ENCODE results near the gene GSN.
A peak's percentile ranks its signal among the peaks of the same experiment; 100 is the strongest.

Gene GSN

GRCh38 chr9:121322737-121323448, 54.9 kb downstream of the GSN start:
- in situ Hi-C loops (cut with HindIII; ENCODE audit: low sequenced_read_pairs), result no loop called here
- no peak for TF ChIP-seq CTCF (IDR thresholded peaks at IDR 0.05; ENCODE audit: low read depth, low read length, missing control alignments)
- no peak overlapping the region for H3K4me3 ChIP-seq (ENCODE audit: low read depth, low read length)
- no peak for DNase-seq (ENCODE audit: low read depth)

DNA sequence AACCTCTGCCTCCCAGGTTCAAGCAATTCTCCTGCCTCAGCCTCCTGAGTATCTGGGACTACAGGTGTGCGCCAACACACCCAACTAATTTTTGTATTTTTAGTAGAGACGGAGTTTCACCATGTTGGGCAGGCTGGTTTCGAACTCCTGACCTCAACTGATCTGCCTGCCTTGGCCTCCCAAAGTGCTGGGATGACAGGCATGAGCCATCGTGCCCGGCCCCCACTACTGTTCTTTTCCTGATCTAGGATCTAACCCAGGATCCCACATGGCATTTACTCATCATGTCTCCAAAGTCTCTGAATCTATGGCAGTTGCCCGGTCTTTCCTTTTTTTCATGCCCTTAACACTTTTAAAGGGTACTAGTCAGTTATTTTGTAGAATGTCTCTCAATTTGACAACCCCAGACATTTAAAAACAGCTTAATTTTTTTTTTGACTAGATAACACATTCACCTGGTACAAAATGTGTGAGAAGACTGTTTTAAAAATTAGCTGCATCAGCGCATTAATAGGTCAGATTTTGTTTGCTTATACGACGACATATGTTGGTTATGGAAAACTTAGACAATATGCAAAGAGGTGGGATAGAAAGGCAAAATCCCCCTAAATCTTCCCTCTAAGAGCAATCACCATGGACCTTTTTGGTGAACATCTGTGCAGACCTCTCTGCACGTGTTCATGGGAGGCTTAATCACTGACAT, 55.6 kb downstream of the GSN start:
- no peak for DNase-seq (ENCODE audit: low read depth)
- no peak for TF ChIP-seq CTCF (IDR thresholded peaks at IDR 0.05; ENCODE audit: low read depth, low read length, missing control alignments)
- in situ Hi-C loops (cut with HindIII; ENCODE audit: low sequenced_read_pairs), result no loop called here
- no peak overlapping the region for H3K4me3 ChIP-seq (ENCODE audit: low read depth, low read length)

GRCh38 chr9:121324316-121324715, 56.4 kb downstream of the GSN start:
- in situ Hi-C loops (cut with HindIII; ENCODE audit: low sequenced_read_pairs), result no loop called here
- no peak for DNase-seq (ENCODE audit: low read depth)
- no peak for TF ChIP-seq CTCF (IDR thresholded peaks at IDR 0.05; ENCODE audit: low read depth, low read length, missing control alignments)
- H3K4me3 ChIP-seq (ENCODE audit: low read depth, low read length), result no peak overlapping the region

- no peak for TF ChIP-seq CTCF (IDR thresholded peaks at IDR 0.05; ENCODE audit: low read depth, low read length, missing control alignments)
- in situ Hi-C loops (cut with HindIII; ENCODE audit: low sequenced_read_pairs), result no loop called here
Observed at GRCh38 chr9:121324755-121325154, 56.8 kb downstream of the GSN start.

DNA sequence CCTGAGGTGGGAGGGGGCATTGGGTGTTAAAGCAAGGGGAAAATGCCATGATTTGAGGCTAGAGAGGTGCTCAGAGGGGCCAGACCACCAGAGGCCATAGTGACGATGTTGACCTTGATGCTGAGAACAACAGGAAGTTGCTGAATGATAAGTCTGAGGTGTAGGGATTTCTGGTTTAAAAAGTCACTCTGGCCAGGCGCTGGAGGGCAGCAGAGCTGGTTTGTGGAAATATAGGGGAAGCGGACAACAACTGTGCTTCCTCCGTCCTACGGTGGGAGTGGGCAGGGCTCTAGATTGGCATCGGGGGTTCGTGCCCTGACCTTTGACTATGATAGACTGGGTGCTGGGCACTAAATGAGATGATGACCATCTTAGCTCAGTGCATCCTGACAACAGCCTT, 57.4 kb downstream of the GSN start:
- no peak for TF ChIP-seq CTCF (IDR thresholded peaks at IDR 0.05; ENCODE audit: low read depth, low read length, missing control alignments)
- H3K4me3 ChIP-seq (ENCODE audit: low read depth, low read length), result no peak overlapping the region
- DNase-seq (ENCODE audit: low read depth), result no peak
- in situ Hi-C loops (cut with HindIII; ENCODE audit: low sequenced_read_pairs), result no loop called here

More at GRCh38 chr9:121324755-121325154, 56.8 kb downstream of the GSN start:
- no peak for DNase-seq (ENCODE audit: low read depth)
- H3K4me3 ChIP-seq (ENCODE audit: low read depth, low read length), result no peak overlapping the region

DNA sequence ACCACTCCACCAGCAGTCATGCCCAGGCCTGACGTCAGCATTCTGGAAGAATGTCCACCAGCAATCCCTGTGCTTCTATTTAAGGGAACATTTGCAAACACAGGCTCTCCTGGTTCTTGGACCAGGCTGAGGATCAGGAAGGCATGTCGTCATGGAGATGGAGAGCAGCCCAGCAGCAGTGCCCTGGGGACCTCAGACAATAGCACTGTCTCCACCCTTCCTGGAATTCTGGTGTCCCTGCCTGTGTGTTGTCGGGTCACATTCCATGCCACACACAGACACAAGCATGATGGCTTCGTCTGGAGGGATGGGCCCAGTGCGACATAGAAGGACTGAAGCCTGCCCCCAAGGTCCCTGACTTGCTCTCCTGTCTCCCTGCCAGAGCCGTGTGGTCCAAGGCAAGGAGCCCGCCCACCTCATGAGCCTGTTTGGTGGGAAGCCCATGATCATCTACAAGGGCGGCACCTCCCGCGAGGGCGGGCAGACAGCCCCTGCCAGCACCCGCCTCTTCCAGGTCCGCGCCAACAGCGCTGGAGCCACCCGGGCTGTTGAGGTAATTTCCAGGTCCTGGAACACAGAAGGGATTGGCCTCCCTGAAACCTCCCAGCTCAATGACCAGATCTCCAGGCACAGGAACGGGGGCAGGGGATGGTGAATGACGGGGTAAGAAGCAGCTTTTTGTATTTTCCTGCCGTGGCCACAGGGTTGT, 58.3 kb downstream of the GSN start:
- no peak for TF ChIP-seq CTCF (IDR thresholded peaks at IDR 0.05; ENCODE audit: low read depth, low read length, missing control alignments)
- no peak overlapping the region for H3K4me3 ChIP-seq (ENCODE audit: low read depth, low read length)
- DNase-seq (ENCODE audit: low read depth), result peak; percentile 20
- in situ Hi-C loops (cut with HindIII; ENCODE audit: low sequenced_read_pairs), result no loop called here
